Liver (tissue), 9 donors: Measurements from ENCODE around the gene GIMAP8. TPM values are rescaled to one million over a fixed set of nuclear protein-coding genes. Genes with fewer than 3 reads are reported as not detected.

ENCODE experiments used
- DNase-seq: peaks from one replicate; pipeline ENCODE4 v3.0.0-alpha.2; 2017; ENCODE audit warnings: low spot score
- H3K27ac ChIP-seq, 2 donors: one replicate each; pipeline ENCODE4 v1.7.0; 2013; ENCODE audit warnings: inconsistent platforms in 2 of 2, low read length in 2 of 2, control low read depth in 1 of 2, low read depth in 1 of 2, mild to moderate bottlenecking in 1 of 2
- H3K27me3 ChIP-seq, 4 donors: one replicate each; pipeline versions ENCODE4 v1.6.1 to v1.7.0; 2013; ENCODE audit warnings: low read length in 3 of 4, inconsistent platforms in 1 of 4, mild to moderate bottlenecking in 1 of 4, moderate library complexity in 1 of 4; ENCODE audit not compliant: control insufficient read depth in 4 of 4, insufficient read depth in 4 of 4
- H3K36me3 ChIP-seq, 4 donors: one replicate each; pipeline versions ENCODE4 v1.6.1 to v1.7.0; 2013; ENCODE audit warnings: low read length in 3 of 4, mild to moderate bottlenecking in 3 of 4, low read depth in 1 of 4, moderate library complexity in 1 of 4; ENCODE audit not compliant: control insufficient read depth in 4 of 4, insufficient read depth in 3 of 4
- H3K4me1 ChIP-seq, 4 donors: one replicate each; pipeline versions ENCODE4 v1.6.1 to v1.7.0; 2013; ENCODE audit warnings: low read length in 3 of 4, mild to moderate bottlenecking in 3 of 4, moderate library complexity in 1 of 4; ENCODE audit not compliant: control insufficient read depth in 4 of 4, insufficient read depth in 4 of 4
- H3K4me3 ChIP-seq, 3 donors: one replicate each; pipeline versions ENCODE4 v1.6.1 to v1.7.0; 2013; ENCODE audit warnings: low read length in 3 of 3, control low read depth in 1 of 3, low read depth in 1 of 3, mild to moderate bottlenecking in 1 of 3
- H3K9ac ChIP-seq, 2 donors: one replicate each; pipeline ENCODE4 v1.7.0; 2013; ENCODE audit warnings: low read length in 2 of 2, mild to moderate bottlenecking in 2 of 2, moderate library complexity in 2 of 2, control low read depth in 1 of 2, low read depth in 1 of 2
- H3K9me3 ChIP-seq, 4 donors: one replicate each; pipeline versions ENCODE4 v1.6.1 to v1.7.0; 2013; ENCODE audit warnings: low read length in 3 of 4; ENCODE audit not compliant: control insufficient read depth in 4 of 4
- ATF3 ChIP-seq: IDR thresholded peaks from 2 replicates; pipeline ENCODE4 v1.6.1; 2016; ENCODE audit warnings: antibody characterized with exemption
- CTCF ChIP-seq: fragments of 150-350 bp; IDR thresholded peaks from 2 replicates; pipeline ENCODE4 v1.5.1; 2017; ENCODE audit warnings: improper control_type of control experiment, low read depth, low read length; ENCODE audit not compliant: missing input control
- EGR1 ChIP-seq, 2 donors: IDR thresholded peaks; 2 replicates each; pipeline ENCODE4 v1.6.1; 2016 to 2018; ENCODE audit warnings: antibody characterized with exemption in 2 of 2, low read depth in 2 of 2
- FOXA1 ChIP-seq: IDR thresholded peaks from 2 replicates; pipeline ENCODE4 v1.6.1; 2016; ENCODE audit warnings: antibody characterized with exemption
- FOXA2 ChIP-seq: IDR thresholded peaks from 2 replicates; pipeline ENCODE4 v1.6.1; 2016; ENCODE audit warnings: antibody characterized with exemption
- GABPA ChIP-seq, 2 donors: IDR thresholded peaks in 1 of 2; conservative IDR thresholded peaks in 1 of 2; 2 replicates each; pipeline ENCODE4 v1.6.1; 2016; ENCODE audit warnings: antibody characterized with exemption in 2 of 2, mild to moderate bottlenecking in 1 of 2, moderate library complexity in 1 of 2
- HNF4A ChIP-seq, 2 donors: conservative IDR thresholded peaks; 2 replicates each; pipeline ENCODE4 v1.6.1; 2016; ENCODE audit warnings: antibody characterized with exemption in 2 of 2, mild to moderate bottlenecking in 2 of 2
- HNF4G ChIP-seq: IDR thresholded peaks from 2 replicates; pipeline ENCODE4 v1.6.1; 2016; ENCODE audit warnings: antibody characterized with exemption
- JUND ChIP-seq, 2 donors: IDR thresholded peaks; 2 replicates each; pipeline ENCODE4 v1.6.1; 2016; ENCODE audit warnings: antibody characterized with exemption in 2 of 2
- MAX ChIP-seq: IDR thresholded peaks from 2 replicates; pipeline ENCODE4 v1.6.1; 2016; ENCODE audit warnings: antibody characterized with exemption
- NR2F2 ChIP-seq: IDR thresholded peaks from 2 replicates; pipeline ENCODE4 v1.6.1; 2016; ENCODE audit warnings: antibody characterized with exemption
- RAD21 ChIP-seq, 2 donors: IDR thresholded peaks; 2 replicates each; pipeline ENCODE4 v1.6.1; 2016; ENCODE audit warnings: antibody characterized with exemption in 2 of 2, mild to moderate bottlenecking in 2 of 2
- REST ChIP-seq: IDR thresholded peaks from 2 replicates; pipeline ENCODE4 v1.6.1; 2016; ENCODE audit warnings: antibody characterized with exemption, mild to moderate bottlenecking
- RXRA ChIP-seq, 2 donors: IDR thresholded peaks; 2 replicates each; pipeline ENCODE4 v1.6.1; 2017 to 2018; ENCODE audit warnings: antibody characterized with exemption in 2 of 2, mild to moderate bottlenecking in 1 of 2
- SP1 ChIP-seq: IDR thresholded peaks from 2 replicates; pipeline ENCODE4 v1.6.1; 2018; ENCODE audit warnings: antibody characterized with exemption, mild to moderate bottlenecking
- TAF1 ChIP-seq: conservative IDR thresholded peaks from 2 replicates; pipeline ENCODE4 v1.6.1; 2016; ENCODE audit warnings: antibody characterized with exemption, mild to moderate bottlenecking
- YY1 ChIP-seq: IDR thresholded peaks from 2 replicates; pipeline ENCODE4 v1.6.1; 2016; ENCODE audit warnings: antibody characterized with exemption, mild to moderate bottlenecking
- ZBTB33 ChIP-seq: IDR thresholded peaks from 2 replicates; pipeline ENCODE4 v1.6.1; 2016; ENCODE audit warnings: antibody characterized with exemption
- WGBS: extraction: QIAGEN DNeasy Blood & Tissue Kit; methylation state at CpG from one replicate; pipeline ENCODE4 v1.1.7; 2013; 5-methylcytosine and 5-hydroxymethylcytosine counted together
- polyA plus RNA-seq, 2 donors: library from polyadenylated mRNA; stranded (reverse) in 1 of 2; unstranded in 1 of 2; fragments of 200-250 nt in 1 of 2; fragments of >200 nt in 1 of 2; fragmentation: Nextera tagmentation in 1 of 2; extraction: Ambion mirVana in 1 of 2; gene quantifications; one replicate each; pipeline versions ENCODE4 v1.2.1 to v1.2.3, GENCODE V29; 2013 to 2015
- total RNA-seq, 2 donors: library from RNA; depleted of rRNA; stranded (reverse); fragments of >200 nt; gene quantifications; one replicate each; pipeline ENCODE4 v1.2.3, GENCODE V29; 2014
- donor health status: healthy.
- donor health status: healthy.
- donor health status: healthy.
- donor health status: healthy.
- donor health status: healthy.

Gene GIMAP8
- total and polyA plus RNA-seq, 4 donors, result 1.6 to 9.4 (median 7.6) TPM

- Histone ChIP-seq H3K27ac (no peak overlapping the region), H3K9ac (no peak overlapping the region), H3K4me1 (peaks cover 0 to 4% (median 0%) of the 10 kb centered on the region in 4 donors), H3K4me3 (no peak overlapping the region), H3K9me3 (peaks cover 0 to 3% (median 0%) of the 10 kb centered on the region in 4 donors), H3K27me3 (no peaks in the 10 kb centered on the region), H3K36me3 (peaks cover 0 to 2% (median 0%) of the 10 kb centered on the region in 4 donors)
- DNase-seq, result no peak
- WGBS, result 95% methylated on average over 3 of the region's 3 CpGs
- TF ChIP-seq ATF3 (no peak), NR2F2 (no peak), YY1 (no peak), ZBTB33 (no peak), RAD21 (IDR thresholded peaks at IDR 0.05) (no peak), FOXA1 (no peak), RXRA (IDR thresholded peaks at IDR 0.05) (no peak), TAF1 (no peak), MAX (no peak), HNF4A (conservative IDR thresholded peaks at IDR 0.05) (no peak), REST (no peak), JUND (IDR thresholded peaks at IDR 0.05) (no peak), SP1 (no peak), HNF4G (no peak), GABPA (IDR thresholded peaks at IDR 0.05 in 1 of 2, conservative IDR thresholded peaks at IDR 0.05 in 1 of 2) (no peak), CTCF (no peak), FOXA2 (no peak), EGR1 (IDR thresholded peaks at IDR 0.05; ENCODE audit: low read depth in 2 of 2) (no peak)
Measured at GRCh38 chr7:150468241-150468640, 17.8 kb downstream of the GIMAP8 start.
